IPS-18a (cell line): ENCODE results near the gene IL18R1.

Experiments used
- H3K27ac ChIP-seq: one replicate; pipeline ENCODE4 v1.5.1; 2013; ENCODE audit warnings: low read length
- H3K27me3 ChIP-seq: one replicate; pipeline ENCODE4 v1.6.1; 2013; ENCODE audit warnings: mild to moderate bottlenecking, low read length; ENCODE audit not compliant: control insufficient read depth, insufficient read depth
- H3K36me3 ChIP-seq: one replicate; pipeline ENCODE4 v1.6.1; 2013; ENCODE audit warnings: low read depth, low read length; ENCODE audit not compliant: control insufficient read depth
- H3K4me1 ChIP-seq: one replicate; pipeline ENCODE4 v1.6.1; 2013; ENCODE audit warnings: low read depth, low read length; ENCODE audit not compliant: control insufficient read depth
- H3K4me3 ChIP-seq: one replicate; pipeline ENCODE4 v1.5.1; 2013; ENCODE audit warnings: low read length
- H3K9ac ChIP-seq: one replicate; pipeline ENCODE4 v1.6.1; 2013; ENCODE audit warnings: mild to moderate bottlenecking, low read length, moderate library complexity
- H3K9me3 ChIP-seq: one replicate; pipeline ENCODE4 v1.6.1; 2013; ENCODE audit warnings: low read depth, low read length; ENCODE audit not compliant: control insufficient read depth

Gene IL18R1

GRCh38 chr2:102369866-102370265 is 14.3 kb downstream of the IL18R1 start:
- no peaks in the 10 kb centered on the region for H3K36me3 ChIP-seq
- H3K9ac ChIP-seq: no peak overlapping the region
- H3K4me1 ChIP-seq: no peaks in the 10 kb centered on the region
- H3K27ac ChIP-seq: no peak overlapping the region
- H3K9me3 ChIP-seq: peaks cover 16% of the 10 kb centered on the region
- no peak overlapping the region for H3K4me3 ChIP-seq
- no peaks in the 10 kb centered on the region for H3K27me3 ChIP-seq

DNA sequence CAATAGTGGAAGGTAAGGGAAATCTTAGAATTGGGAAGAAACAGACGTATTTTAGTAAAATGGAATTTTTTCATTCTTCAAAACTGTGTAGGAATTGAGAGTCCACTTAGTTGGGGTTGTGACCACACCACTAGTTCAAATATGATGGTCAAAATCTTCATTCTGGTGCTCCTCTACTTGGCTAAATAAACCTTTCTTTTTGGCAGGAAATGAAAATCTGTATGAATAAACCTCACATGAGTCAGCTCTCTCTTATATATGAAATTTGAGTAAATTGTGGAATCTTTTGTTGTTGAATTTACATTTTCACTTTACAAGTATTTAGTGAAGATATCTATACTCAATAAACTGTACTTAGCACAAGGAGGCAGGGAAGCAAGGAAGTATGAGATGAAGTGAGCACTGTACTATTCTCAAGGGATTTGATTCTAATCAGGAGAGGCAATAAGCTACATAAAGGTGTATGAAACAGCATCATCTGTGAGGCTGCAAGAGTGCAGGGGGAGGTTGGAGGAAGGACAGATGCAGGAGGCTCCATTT is 20.5 kb downstream of the IL18R1 start:
- H3K4me1 ChIP-seq: no peaks in the 10 kb centered on the region
- no peak overlapping the region for H3K4me3 ChIP-seq
- no peaks in the 10 kb centered on the region for H3K27me3 ChIP-seq
- H3K27ac ChIP-seq: no peak overlapping the region
- no peak overlapping the region for H3K9ac ChIP-seq
- H3K9me3 ChIP-seq: no peaks in the 10 kb centered on the region
- no peaks in the 10 kb centered on the region for H3K36me3 ChIP-seq

GRCh38 chr2:102383722-102384121 is 28.1 kb downstream of the IL18R1 start:
- peaks cover 18% of the 10 kb centered on the region for H3K9me3 ChIP-seq
- no peak overlapping the region for H3K4me3 ChIP-seq
- H3K27me3 ChIP-seq: no peaks in the 10 kb centered on the region
- H3K36me3 ChIP-seq: no peaks in the 10 kb centered on the region
- H3K4me1 ChIP-seq: no peaks in the 10 kb centered on the region
- H3K27ac ChIP-seq: no peak overlapping the region
- no peak overlapping the region for H3K9ac ChIP-seq

DNA sequence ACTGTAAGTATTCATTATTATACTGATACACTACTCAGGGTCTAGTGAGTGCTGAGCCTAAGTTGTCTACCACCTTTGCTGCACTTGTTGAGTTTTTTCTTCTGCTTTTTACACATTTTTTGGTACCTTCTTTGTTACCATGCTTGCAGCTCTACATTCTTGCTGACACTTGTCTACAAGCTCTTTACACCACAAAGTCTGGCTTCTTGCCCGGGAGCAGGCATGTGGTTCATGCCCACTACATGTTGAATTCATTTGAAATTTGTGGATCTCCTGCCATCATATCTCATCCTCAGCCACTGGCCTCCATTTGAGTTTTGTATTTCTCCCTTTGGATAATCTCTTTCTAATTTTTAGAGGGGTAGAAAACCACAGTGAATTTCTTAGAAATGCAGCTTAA is 29.9 kb downstream of the IL18R1 start:
- H3K36me3 ChIP-seq: no peaks in the 10 kb centered on the region
- H3K4me3 ChIP-seq: no peak overlapping the region
- no peak overlapping the region for H3K27ac ChIP-seq

GRCh38 chr2:102386004-102386403 is 30.4 kb downstream of the IL18R1 start:
- Histone ChIP-seq H3K4me1 (no peaks in the 10 kb centered on the region), H3K27me3 (no peaks in the 10 kb centered on the region), H3K9me3 (peaks cover 18% of the 10 kb centered on the region), H3K36me3 (no peaks in the 10 kb centered on the region), H3K9ac (no peak overlapping the region), H3K4me3 (no peak overlapping the region), H3K27ac (no peak overlapping the region)

More for the DNA sequence above, 29.9 kb downstream of the IL18R1 start:
- peaks cover 18% of the 10 kb centered on the region for H3K9me3 ChIP-seq
- no peaks in the 10 kb centered on the region for H3K4me1 ChIP-seq
- H3K27me3 ChIP-seq: no peaks in the 10 kb centered on the region
- no peak overlapping the region for H3K9ac ChIP-seq

DNA sequence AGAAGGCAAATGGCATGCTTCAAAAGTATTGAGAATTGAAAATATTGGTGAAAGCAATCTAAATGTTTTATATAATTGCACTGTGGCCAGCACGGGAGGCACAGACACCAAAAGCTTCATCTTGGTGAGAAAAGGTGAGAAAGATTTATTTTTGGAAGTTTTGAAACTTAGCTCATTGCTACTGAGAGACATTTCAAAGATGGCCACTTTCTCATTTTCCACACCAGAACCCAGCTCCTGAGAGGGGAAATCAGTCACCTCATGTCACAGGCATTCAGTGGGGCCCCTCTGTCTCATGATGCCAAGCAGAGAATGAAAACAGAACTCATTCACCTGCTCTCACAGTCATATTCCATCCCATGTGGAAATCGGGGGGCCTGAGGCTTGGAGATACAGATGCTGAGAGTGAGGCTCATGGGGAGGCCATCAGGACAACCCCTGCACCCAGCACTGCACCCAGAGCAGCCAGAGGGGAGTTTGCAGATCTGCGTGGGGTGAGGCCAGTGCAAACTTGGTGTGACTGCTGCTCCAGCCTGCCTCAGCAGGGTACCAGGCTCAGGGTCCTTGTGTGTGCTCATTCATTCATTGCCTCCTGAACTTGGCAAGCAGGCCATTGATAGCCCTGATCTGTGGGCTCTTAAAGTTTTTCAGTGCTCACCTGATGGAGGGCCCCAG is 31.4 kb downstream of the IL18R1 start:
- H3K4me3 ChIP-seq: no peak overlapping the region
- no peaks in the 10 kb centered on the region for H3K36me3 ChIP-seq
- no peak overlapping the region for H3K27ac ChIP-seq
- H3K4me1 ChIP-seq: no peaks in the 10 kb centered on the region
- H3K9ac ChIP-seq: no peak overlapping the region
- peaks cover 18% of the 10 kb centered on the region for H3K9me3 ChIP-seq
- H3K27me3 ChIP-seq: no peaks in the 10 kb centered on the region

GRCh38 chr2:102387763-102388546 is 32.4 kb downstream of the IL18R1 start:
- Histone ChIP-seq H3K9ac (no peak overlapping the region), H3K4me1 (no peaks in the 10 kb centered on the region), H3K9me3 (peaks cover 14% of the 10 kb centered on the region), H3K36me3 (no peaks in the 10 kb centered on the region), H3K4me3 (no peak overlapping the region), H3K27me3 (no peaks in the 10 kb centered on the region), H3K27ac (no peak overlapping the region)

DNA sequence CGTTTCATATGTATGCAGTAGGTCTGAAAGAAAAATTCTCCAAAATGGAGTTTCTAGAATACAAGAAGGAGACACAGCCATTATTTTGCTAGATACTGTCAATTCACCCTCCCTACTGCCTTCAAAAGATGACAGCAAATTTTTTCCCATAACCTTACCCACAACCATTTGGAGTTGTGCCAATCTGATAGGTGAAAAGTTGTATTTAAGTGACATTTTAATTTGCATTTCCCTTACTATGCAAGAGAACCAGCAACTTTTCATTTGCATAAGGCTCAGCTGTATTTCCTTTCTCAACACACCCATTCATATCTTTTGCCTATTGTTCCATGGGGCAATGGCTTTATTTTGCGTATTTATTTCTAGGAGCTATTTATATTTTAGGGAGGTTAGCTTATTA is 36.0 kb downstream of the IL18R1 start:
- no peaks in the 10 kb centered on the region for H3K27me3 ChIP-seq
- no peak overlapping the region for H3K4me3 ChIP-seq
- H3K9ac ChIP-seq: no peak overlapping the region
- no peaks in the 10 kb centered on the region for H3K9me3 ChIP-seq
- H3K36me3 ChIP-seq: no peaks in the 10 kb centered on the region
- H3K27ac ChIP-seq: no peak overlapping the region
- no peaks in the 10 kb centered on the region for H3K4me1 ChIP-seq

GRCh38 chr2:102392096-102392495 is 36.5 kb downstream of the IL18R1 start:
- H3K27ac ChIP-seq: no peak overlapping the region
- no peaks in the 10 kb centered on the region for H3K9me3 ChIP-seq
- no peaks in the 10 kb centered on the region for H3K36me3 ChIP-seq
- H3K4me1 ChIP-seq: no peaks in the 10 kb centered on the region
- H3K9ac ChIP-seq: no peak overlapping the region
- H3K27me3 ChIP-seq: no peaks in the 10 kb centered on the region
- H3K4me3 ChIP-seq: no peak overlapping the region

GRCh38 chr2:102392942-102393341 is 37.3 kb downstream of the IL18R1 start:
- no peaks in the 10 kb centered on the region for H3K4me1 ChIP-seq
- no peak overlapping the region for H3K27ac ChIP-seq
- H3K36me3 ChIP-seq: no peaks in the 10 kb centered on the region
- H3K9me3 ChIP-seq: no peaks in the 10 kb centered on the region
- H3K27me3 ChIP-seq: no peaks in the 10 kb centered on the region
- no peak overlapping the region for H3K4me3 ChIP-seq
- H3K9ac ChIP-seq: no peak overlapping the region

DNA sequence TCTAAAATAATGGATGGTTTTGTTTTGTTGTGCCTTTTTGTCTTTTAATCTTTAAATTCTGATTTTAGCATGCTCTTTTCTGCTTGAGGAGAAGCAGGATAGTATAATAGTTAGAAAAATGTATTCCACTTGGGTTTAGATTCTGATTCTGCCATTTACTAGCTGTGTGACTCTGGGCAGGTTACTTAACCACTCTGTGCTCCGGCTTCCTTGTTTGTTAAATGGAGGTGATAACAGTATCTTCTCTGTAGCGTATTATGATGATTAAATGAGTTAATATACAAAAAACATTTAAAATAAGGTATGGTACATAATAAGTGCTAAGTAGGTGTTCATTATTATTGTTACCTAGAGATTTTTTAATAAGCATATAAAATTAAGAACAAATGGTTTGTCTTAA is 40.4 kb downstream of the IL18R1 start:
- no peak overlapping the region for H3K27ac ChIP-seq
- H3K4me1 ChIP-seq: no peaks in the 10 kb centered on the region
- no peak overlapping the region for H3K4me3 ChIP-seq
- H3K36me3 ChIP-seq: no peaks in the 10 kb centered on the region
- no peaks in the 10 kb centered on the region for H3K27me3 ChIP-seq
- H3K9me3 ChIP-seq: no peaks in the 10 kb centered on the region
- H3K9ac ChIP-seq: no peak overlapping the region

DNA sequence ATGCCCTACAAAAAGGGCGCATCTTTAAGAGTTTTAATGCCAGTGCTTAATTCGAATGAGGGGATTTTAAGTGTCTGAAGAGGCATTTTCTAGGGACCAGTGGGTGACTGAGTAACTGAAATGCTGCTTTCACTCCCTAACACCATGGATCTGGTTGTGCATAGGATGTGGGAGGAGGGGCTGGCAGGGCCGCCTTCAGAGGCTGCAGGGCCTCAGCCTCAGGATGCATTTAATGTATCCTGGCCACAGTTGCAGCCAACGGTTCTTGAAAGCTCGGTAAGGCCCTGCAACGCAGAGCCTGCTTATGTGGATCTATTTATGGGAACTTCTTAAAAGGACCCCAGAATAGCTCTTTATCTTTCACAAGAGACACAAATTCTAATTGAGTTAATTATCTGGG is 41.6 kb downstream of the IL18R1 start:
- no peaks in the 10 kb centered on the region for H3K27me3 ChIP-seq
- H3K4me1 ChIP-seq: no peaks in the 10 kb centered on the region
- no peak overlapping the region for H3K27ac ChIP-seq
- H3K9me3 ChIP-seq: no peaks in the 10 kb centered on the region
- no peak overlapping the region for H3K4me3 ChIP-seq
- no peaks in the 10 kb centered on the region for H3K36me3 ChIP-seq
- H3K9ac ChIP-seq: no peak overlapping the region
